HFFc6 (cell line): ENCODE results near the gene CA9. TPM values are rescaled to one million over a fixed set of nuclear protein-coding genes. Genes with fewer than 3 reads are reported as not detected.

Experiments used
- DNase-seq: peaks from one replicate; pipeline ENCODE4 v3.0.0-alpha.2; 2018
- H3K27ac Mint-ChIP-seq: 2 replicates; pipeline ENCODE4 v1.8.0; 2020; ENCODE audit warnings: mild to moderate bottlenecking, mixed read lengths
- H3K27me3 Mint-ChIP-seq: 2 replicates; pipeline ENCODE4 v1.8.0; 2021; ENCODE audit warnings: mild to moderate bottlenecking, moderate library complexity, mixed read lengths; ENCODE audit not compliant: insufficient read depth
- H3K36me3 Mint-ChIP-seq: 2 replicates; pipeline ENCODE4 v1.8.0; 2021; ENCODE audit warnings: low read depth, mixed read lengths
- H3K4me1 Mint-ChIP-seq: 2 replicates; pipeline ENCODE4 v1.8.0; 2020; ENCODE audit warnings: low read depth, mixed read lengths
- H3K4me3 Mint-ChIP-seq: 2 replicates; pipeline ENCODE4 v1.8.0; 2020; ENCODE audit warnings: mild to moderate bottlenecking, moderate library complexity, mixed read lengths
- H3K9me3 Mint-ChIP-seq: 2 replicates; pipeline ENCODE4 v1.8.0; 2020; ENCODE audit warnings: mild to moderate bottlenecking, mixed read lengths
- CTCF ChIP-seq: fragments of 200-600 bp; sonication (generic); IDR thresholded peaks from 2 replicates; pipeline ENCODE4 v1.5.0; 2021; ENCODE audit warnings: antibody characterized with exemption, mild to moderate bottlenecking
- total RNA-seq, 6 experiments: library from RNA; stranded (reverse); fragmentation: NEBNext Ultra II Directional; extraction: Animal tissue kit (Norgen Biotek cat#: 25700); gene quantifications; 2 replicates in 1 of 6; 3 replicates in 5 of 6; pipeline ENCODE4 v1.2.3, GENCODE V29; 2021

Gene CA9
- total RNA-seq, 6 experiments from 2014 or later: 0.28 TPM; not detected in 5

- Mint-ChIP-seq H3K27me3 (peaks cover 24% of the 10 kb centered on the region), H3K4me1 (peaks cover 50% of the 10 kb centered on the region), H3K36me3 (peaks cover 32% of the 10 kb centered on the region), H3K27ac (peak overlapping the region; percentile 97), H3K9me3 (no peaks in the 10 kb centered on the region), H3K4me3 (peak overlapping the region; percentile 100)
- TF ChIP-seq CTCF: no peak
- DNase-seq: no peak
Measured at GRCh38 chr9:35691757-35692301, 18.1 kb downstream of the CA9 start.

- no peak for DNase-seq
- H3K36me3 Mint-ChIP-seq: peaks cover 16% of the 10 kb centered on the region
- peak overlapping the region; percentile 78 for H3K27ac Mint-ChIP-seq
- no peak for TF ChIP-seq CTCF
- peaks cover 43% of the 10 kb centered on the region for H3K4me1 Mint-ChIP-seq
- H3K9me3 Mint-ChIP-seq: no peaks in the 10 kb centered on the region
- peaks cover 9% of the 10 kb centered on the region for H3K27me3 Mint-ChIP-seq
- no peak overlapping the region for H3K4me3 Mint-ChIP-seq
Measured at GRCh38 chr9:35695943-35696401, 22.2 kb downstream of the CA9 start.

GRCh38 chr9:35696520-35697215 is 22.9 kb downstream of the CA9 start:
- H3K36me3 Mint-ChIP-seq: peaks cover 16% of the 10 kb centered on the region

GRCh38 chr9:35697486-35697885 is 23.8 kb downstream of the CA9 start:
- Mint-ChIP-seq H3K9me3 (no peaks in the 10 kb centered on the region), H3K4me1 (peaks cover 31% of the 10 kb centered on the region), H3K4me3 (no peak overlapping the region), H3K27me3 (peaks cover 4% of the 10 kb centered on the region; the same call in 1 of the 2 replicates), H3K27ac (peak overlapping the region; percentile 19; the same call in 1 of the 2 replicates), H3K36me3 (peaks cover 16% of the 10 kb centered on the region)
- no peak for DNase-seq
- no peak for TF ChIP-seq CTCF

More at GRCh38 chr9:35696520-35697215, 22.9 kb downstream of the CA9 start:
- Mint-ChIP-seq H3K27me3 (peaks cover 4% of the 10 kb centered on the region; the same call in 1 of the 2 replicates), H3K4me1 (peaks cover 37% of the 10 kb centered on the region), H3K9me3 (no peaks in the 10 kb centered on the region), H3K4me3 (peak overlapping the region; percentile 36; the same call in 1 of the 2 replicates), H3K27ac (peak overlapping the region; percentile 78)
- peak; percentile 89 for TF ChIP-seq CTCF
- no peak for DNase-seq

- H3K27ac Mint-ChIP-seq: peak overlapping the region; percentile 19; the same call in 1 of the 2 replicates
- peaks cover 16% of the 10 kb centered on the region for H3K36me3 Mint-ChIP-seq
- no peak overlapping the region for H3K4me3 Mint-ChIP-seq
- no peaks in the 10 kb centered on the region for H3K9me3 Mint-ChIP-seq
- no peak for DNase-seq
- H3K4me1 Mint-ChIP-seq: peaks cover 31% of the 10 kb centered on the region
- TF ChIP-seq CTCF: no peak
- H3K27me3 Mint-ChIP-seq: peaks cover 4% of the 10 kb centered on the region; the same call in 1 of the 2 replicates
Measured at GRCh38 chr9:35698231-35698630, 24.5 kb downstream of the CA9 start.
